ENCODE results near the gene GPC6.

The GPC6 gene

DNA sequence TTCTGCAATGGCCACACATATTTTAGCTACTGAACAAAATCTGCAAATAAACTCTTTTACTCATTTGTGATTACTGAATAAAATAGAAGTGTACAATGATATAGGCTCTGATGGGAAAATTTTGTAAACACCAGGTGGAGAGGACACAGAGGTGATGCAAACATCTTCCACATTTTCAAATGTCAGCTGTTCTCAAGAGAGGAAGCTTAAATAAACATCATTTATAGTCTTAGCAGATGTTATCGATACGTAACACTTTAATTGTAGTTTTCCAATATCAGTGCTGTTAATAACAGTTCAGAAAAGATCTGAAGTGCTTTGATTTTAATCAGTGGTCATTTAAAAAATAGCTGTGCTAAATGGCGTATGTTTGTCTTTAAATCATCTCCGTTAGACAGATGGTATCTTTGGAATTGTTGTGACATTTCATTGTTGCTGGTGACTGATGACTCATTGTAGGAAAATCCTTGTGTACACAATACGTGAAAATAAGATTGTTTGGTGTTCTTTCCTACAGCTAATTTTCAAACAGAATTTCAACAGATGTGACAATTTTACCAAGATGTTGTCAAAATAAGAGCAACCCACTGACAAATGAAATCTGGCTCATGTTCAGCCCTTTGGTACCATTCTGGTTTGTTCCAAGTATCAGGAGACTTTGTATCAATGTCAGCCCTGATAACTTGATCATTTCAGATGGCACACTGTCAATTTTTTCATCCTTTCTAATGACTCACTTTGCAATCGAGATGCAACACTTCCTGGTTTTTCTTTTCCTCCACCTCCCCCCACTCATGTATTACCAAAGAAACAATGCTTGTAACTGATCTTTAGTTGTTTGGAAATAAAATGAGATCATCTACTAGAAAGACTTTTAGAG is 736.9 kb downstream of the GPC6 start:
- no peak for FAIRE-seq
- TF ChIP-seq TAF1 (IDR thresholded peaks at IDR 0.05; ENCODE audit: borderline replicate concordance, low read depth, low read length) (no peak), POLR2AphosphoS5 (IDR thresholded peaks at IDR 0.05; ENCODE audit: low read depth, low read length) (no peak), POLR2A (IDR thresholded peaks at IDR 0.05; ENCODE audit: low read depth, low read length) (no peak)
- no peak for DNase-seq (ENCODE audit: insufficient read length)

DNA sequence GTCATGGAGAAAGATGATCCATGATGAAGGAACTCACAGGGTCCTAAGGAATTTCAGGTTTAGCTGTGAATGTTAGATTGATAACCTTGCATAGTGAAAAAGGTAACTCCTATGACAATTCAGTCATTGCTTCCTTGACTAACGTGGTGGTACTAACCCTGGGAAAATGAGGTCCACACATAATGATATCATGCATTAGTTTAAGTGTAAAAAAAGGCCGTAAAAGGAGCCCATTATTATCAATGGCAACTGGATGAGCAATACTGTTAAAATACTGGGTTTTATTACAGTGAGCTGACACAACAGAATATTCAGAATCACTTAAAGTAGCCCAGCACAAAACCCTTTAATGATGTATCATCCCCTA is 737.5 kb downstream of the GPC6 start:
- DNase-seq (ENCODE audit: insufficient read length) (no peak), FAIRE-seq (no peak)
- TF ChIP-seq POLR2AphosphoS5 (IDR thresholded peaks at IDR 0.05; ENCODE audit: low read depth, low read length) (no peak), TAF1 (IDR thresholded peaks at IDR 0.05; ENCODE audit: borderline replicate concordance, low read depth, low read length) (no peak), POLR2A (IDR thresholded peaks at IDR 0.05; ENCODE audit: low read depth, low read length) (no peak)

GRCh38 chr13:93965587-93965986 is 739.0 kb downstream of the GPC6 start:
- no peak for DNase-seq (ENCODE audit: insufficient read length)
- no peak for FAIRE-seq
- TF ChIP-seq POLR2AphosphoS5 (IDR thresholded peaks at IDR 0.05; ENCODE audit: low read depth, low read length) (no peak), TAF1 (IDR thresholded peaks at IDR 0.05; ENCODE audit: borderline replicate concordance, low read depth, low read length) (no peak), POLR2A (IDR thresholded peaks at IDR 0.05; ENCODE audit: low read depth, low read length) (no peak)

GRCh38 chr13:93966267-93966936 is 739.8 kb downstream of the GPC6 start:
- DNase-seq (ENCODE audit: insufficient read length): no peak
- no peak for FAIRE-seq
- TF ChIP-seq POLR2AphosphoS5 (IDR thresholded peaks at IDR 0.05; ENCODE audit: low read depth, low read length) (no peak), POLR2A (IDR thresholded peaks at IDR 0.05; ENCODE audit: low read depth, low read length) (no peak), TAF1 (IDR thresholded peaks at IDR 0.05; ENCODE audit: borderline replicate concordance, low read depth, low read length) (no peak)

GRCh38 chr13:93967286-93967685 is 740.7 kb downstream of the GPC6 start:
- TF ChIP-seq POLR2A (IDR thresholded peaks at IDR 0.05; ENCODE audit: low read depth, low read length): no peak
- no peak for TF ChIP-seq TAF1 (IDR thresholded peaks at IDR 0.05; ENCODE audit: borderline replicate concordance, low read depth, low read length)
- TF ChIP-seq POLR2AphosphoS5 (IDR thresholded peaks at IDR 0.05; ENCODE audit: low read depth, low read length): no peak
- FAIRE-seq: no peak
- DNase-seq (ENCODE audit: insufficient read length): no peak

GRCh38 chr13:93975242-93975641 is 748.6 kb downstream of the GPC6 start:
- no peak for FAIRE-seq
- TF ChIP-seq TAF1 (IDR thresholded peaks at IDR 0.05; ENCODE audit: borderline replicate concordance, low read depth, low read length): no peak

DNA sequence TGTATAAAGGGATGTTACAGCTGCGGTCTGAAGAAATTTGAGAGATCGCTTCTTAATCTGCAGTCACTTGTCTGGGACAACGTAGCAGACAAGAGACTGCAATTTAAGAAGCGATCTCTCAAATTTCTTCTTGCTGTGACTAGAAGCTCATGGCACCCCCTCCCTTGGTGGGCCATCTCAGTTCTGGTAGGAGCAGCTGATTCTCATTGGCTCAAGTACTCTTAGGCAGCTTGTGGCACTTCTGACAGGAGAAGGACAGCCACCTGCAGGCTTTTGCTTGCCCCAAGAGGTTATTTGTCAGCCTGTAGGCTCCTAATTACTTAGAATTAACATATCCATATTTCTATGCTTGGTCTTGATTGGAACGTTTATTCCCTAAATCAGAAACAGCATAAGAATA is 749.9 kb downstream of the GPC6 start:
- TF ChIP-seq POLR2AphosphoS5 (IDR thresholded peaks at IDR 0.05; ENCODE audit: low read depth, low read length): no peak
- TF ChIP-seq TAF1 (IDR thresholded peaks at IDR 0.05; ENCODE audit: borderline replicate concordance, low read depth, low read length): no peak
- TF ChIP-seq POLR2A (IDR thresholded peaks at IDR 0.05; ENCODE audit: low read depth, low read length): no peak
- FAIRE-seq (no peak), DNase-seq (ENCODE audit: insufficient read length) (no peak)

More at GRCh38 chr13:93975242-93975641, 748.6 kb downstream of the GPC6 start:
- no peak for DNase-seq (ENCODE audit: insufficient read length)

GRCh38 chr13:93977986-93978385 is 751.4 kb downstream of the GPC6 start:
- no peak for DNase-seq (ENCODE audit: insufficient read length)
- TF ChIP-seq POLR2A (IDR thresholded peaks at IDR 0.05; ENCODE audit: low read depth, low read length): no peak
- no peak for TF ChIP-seq POLR2AphosphoS5 (IDR thresholded peaks at IDR 0.05; ENCODE audit: low read depth, low read length)
- TF ChIP-seq TAF1 (IDR thresholded peaks at IDR 0.05; ENCODE audit: borderline replicate concordance, low read depth, low read length): no peak
- FAIRE-seq: no peak

DNA sequence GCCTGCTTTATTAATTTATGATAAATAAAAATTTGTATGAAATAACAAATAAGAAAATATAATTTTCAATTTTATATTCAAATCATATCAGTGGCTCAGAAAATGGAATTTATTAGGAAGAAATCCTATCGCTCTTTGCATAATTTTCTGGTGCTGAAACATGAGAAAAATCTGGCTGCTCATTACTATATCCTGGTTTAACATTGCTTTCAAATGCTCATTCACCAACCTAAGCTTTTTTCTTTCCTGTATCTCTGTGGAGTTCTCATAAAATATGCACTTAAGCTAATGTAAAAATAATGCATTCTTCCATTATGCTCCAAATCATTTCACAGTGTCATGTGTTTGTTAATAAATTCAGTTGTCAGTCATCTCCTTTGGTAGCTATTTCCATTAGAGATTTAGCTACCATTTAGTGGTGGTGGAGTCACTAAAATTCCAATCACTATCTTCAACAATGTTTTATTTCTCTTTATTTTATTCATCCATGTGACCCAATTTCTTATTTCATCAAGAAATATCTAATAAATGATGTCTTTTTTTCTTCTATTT is 754.9 kb downstream of the GPC6 start:
- TF ChIP-seq TAF1 (IDR thresholded peaks at IDR 0.05; ENCODE audit: borderline replicate concordance, low read depth, low read length): no peak
- TF ChIP-seq POLR2A (IDR thresholded peaks at IDR 0.05; ENCODE audit: low read depth, low read length): no peak
- no peak for TF ChIP-seq POLR2AphosphoS5 (IDR thresholded peaks at IDR 0.05; ENCODE audit: low read depth, low read length)
- FAIRE-seq (no peak), DNase-seq (ENCODE audit: insufficient read length) (no peak)

- FAIRE-seq (no peak), DNase-seq (ENCODE audit: insufficient read length) (no peak)
- no peak for TF ChIP-seq POLR2AphosphoS5 (IDR thresholded peaks at IDR 0.05; ENCODE audit: low read depth, low read length)
- no peak for TF ChIP-seq TAF1 (IDR thresholded peaks at IDR 0.05; ENCODE audit: borderline replicate concordance, low read depth, low read length)
- TF ChIP-seq POLR2A (IDR thresholded peaks at IDR 0.05; ENCODE audit: low read depth, low read length): no peak
Measured at GRCh38 chr13:93982179-93982918, 755.7 kb downstream of the GPC6 start.

GRCh38 chr13:93984052-93984451 is 757.4 kb downstream of the GPC6 start:
- no peak for TF ChIP-seq TAF1 (IDR thresholded peaks at IDR 0.05; ENCODE audit: borderline replicate concordance, low read depth, low read length)
- no peak for TF ChIP-seq POLR2A (IDR thresholded peaks at IDR 0.05; ENCODE audit: low read depth, low read length)
- TF ChIP-seq POLR2AphosphoS5 (IDR thresholded peaks at IDR 0.05; ENCODE audit: low read depth, low read length): no peak
- DNase-seq (ENCODE audit: insufficient read length): no peak
- no peak for FAIRE-seq
